Measurements from ENCODE around the gene VIL1.
A peak's percentile ranks its signal among the peaks of the same experiment; 100 is the strongest.

DNA sequence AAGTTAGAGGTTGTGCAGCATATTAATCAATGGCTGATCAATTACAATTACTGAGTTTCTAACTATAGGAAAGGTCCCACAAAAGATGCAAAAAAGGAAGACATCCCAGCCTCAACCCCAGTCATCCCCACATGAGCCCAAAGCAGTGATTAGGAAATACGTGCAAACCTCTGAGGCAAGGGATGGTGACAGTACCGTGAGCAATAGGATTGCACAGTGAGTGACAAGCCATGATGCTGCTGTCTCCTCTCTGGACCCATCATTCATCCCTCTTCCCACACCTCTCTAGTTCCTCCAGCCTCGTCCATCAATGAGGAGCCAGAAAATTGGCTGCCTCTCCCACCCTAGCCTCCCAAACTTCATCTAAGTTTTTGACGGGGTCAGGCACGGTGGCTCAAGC lies 40.9 kb upstream of the VIL1 start:
- TF ChIP-seq POLR2AphosphoS5 (IDR thresholded peaks at IDR 0.05), result peak; percentile 81 to 90
- TF ChIP-seq, protein P1, sequence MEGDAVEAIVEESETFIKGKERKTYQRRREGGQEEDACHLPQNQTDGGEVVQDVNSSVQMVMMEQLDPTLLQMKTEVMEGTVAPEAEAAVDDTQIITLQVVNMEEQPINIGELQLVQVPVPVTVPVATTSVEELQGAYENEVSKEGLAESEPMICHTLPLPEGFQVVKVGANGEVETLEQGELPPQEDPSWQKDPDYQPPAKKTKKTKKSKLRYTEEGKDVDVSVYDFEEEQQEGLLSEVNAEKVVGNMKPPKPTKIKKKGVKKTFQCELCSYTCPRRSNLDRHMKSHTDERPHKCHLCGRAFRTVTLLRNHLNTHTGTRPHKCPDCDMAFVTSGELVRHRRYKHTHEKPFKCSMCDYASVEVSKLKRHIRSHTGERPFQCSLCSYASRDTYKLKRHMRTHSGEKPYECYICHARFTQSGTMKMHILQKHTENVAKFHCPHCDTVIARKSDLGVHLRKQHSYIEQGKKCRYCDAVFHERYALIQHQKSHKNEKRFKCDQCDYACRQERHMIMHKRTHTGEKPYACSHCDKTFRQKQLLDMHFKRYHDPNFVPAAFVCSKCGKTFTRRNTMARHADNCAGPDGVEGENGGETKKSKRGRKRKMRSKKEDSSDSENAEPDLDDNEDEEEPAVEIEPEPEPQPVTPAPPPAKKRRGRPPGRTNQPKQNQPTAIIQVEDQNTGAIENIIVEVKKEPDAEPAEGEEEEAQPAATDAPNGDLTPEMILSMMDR (IDR thresholded peaks at IDR 0.05), result no peak
- peak in 1 of 4 donors; percentile 41 for TF ChIP-seq POLR2A (IDR thresholded peaks at IDR 0.05)
